ENCODE results near the gene SIVA1.

The SIVA1 gene

GRCh38 chr14:104785708-104786080 is 32.7 kb downstream of the SIVA1 start:
- no peak for DNase-seq

GRCh38 chr14:104786091-104786586 is 33.2 kb downstream of the SIVA1 start:
- no peak for DNase-seq

GRCh38 chr14:104786726-104787675 is 34.1 kb downstream of the SIVA1 start:
- DNase-seq: no peak

- no peak for DNase-seq
Measured at GRCh38 chr14:104787736-104788135, 34.8 kb downstream of the SIVA1 start.

GRCh38 chr14:104788161-104788818 is 35.3 kb downstream of the SIVA1 start:
- peak; percentile 59 for DNase-seq

GRCh38 chr14:104788873-104789663 is 36.1 kb downstream of the SIVA1 start:
- DNase-seq: no peak

GRCh38 chr14:104789752-104790743 is 37.1 kb downstream of the SIVA1 start:
- no peak for DNase-seq

- DNase-seq: no peak
Measured at GRCh38 chr14:104791425-104791824, 38.5 kb downstream of the SIVA1 start.

GRCh38 chr14:104792101-104792884 is 39.3 kb downstream of the SIVA1 start:
- no peak for DNase-seq

GRCh38 chr14:104792945-104793702 is 40.2 kb downstream of the SIVA1 start:
- DNase-seq: no peak

- DNase-seq: no peak
Measured at GRCh38 chr14:104793703-104793959, 40.7 kb downstream of the SIVA1 start.

GRCh38 chr14:104794099-104794498 is 41.2 kb downstream of the SIVA1 start:
- peak; percentile 26 for DNase-seq

GRCh38 chr14:104794631-104794992 is 41.7 kb downstream of the SIVA1 start:
- DNase-seq: no peak

GRCh38 chr14:104794993-104795780 is 42.2 kb downstream of the SIVA1 start, which contains the start of gene AKT1:
AKT1 (minus strand) TSS chr14:104795748; CDS start chr14:104792643, 3,105 bp downstream.
- DNase-seq: no peak

- DNase-seq: no peak
Measured at GRCh38 chr14:104795781-104796686, 43.1 kb downstream of the SIVA1 start.

GRCh38 chr14:104796687-104797081 is 43.7 kb downstream of the SIVA1 start:
- no peak for DNase-seq

GRCh38 chr14:104797115-104798044 is 44.4 kb downstream of the SIVA1 start:
- no peak for DNase-seq

Measured in NCI-H2227 treated with DMSO at 0.1 percent for 48 hours (cell line).